ENCODE results near the gene C3orf33. TPM values are rescaled to one million over a fixed set of nuclear protein-coding genes. Genes with fewer than 3 reads are reported as not detected.

Gene C3orf33
- total and polyA plus RNA-seq, 9 of the 15 experiments (the other 6 are each of a cell fraction or from before 2014, with no cell fraction given): 4.1 to 10.2 (median 6.0) TPM

- no peaks in the 10 kb centered on the region for H3K9me1 ChIP-seq (ENCODE audit: control insufficient read depth, insufficient read depth, low read length)
- CTCF ChIA-PET (ENCODE audit: low intra/inter-chr PET ratio): no interaction called here
- no peak for FAIRE-seq
- H3K79me2 ChIP-seq (ENCODE audit: control insufficient read depth, insufficient read depth, low read length): peaks cover 5% of the 10 kb centered on the region; the same call in 1 of the 3 replicates
- no peak overlapping the region for H3K9ac ChIP-seq (ENCODE audit: insufficient read depth in 1 of 2, low read depth in 2 of 2, low read length in 2 of 2)
- peaks cover 3 to 16% of the 10 kb centered on the region in 2 experiments; a peak in 4 of 5 replicates for H3K4me1 ChIP-seq (replicated peaks in 1 of 2; ENCODE audit: control insufficient read depth in 2 of 2, insufficient read depth in 2 of 2, low read length in 2 of 2)
- no peak for ATAC-seq
- TF ChIP-seq HMG20A (CRISPR knock-in tag; conservative IDR thresholded peaks at IDR 0.05): no peak
- no peak for TF ChIP-seq MECOM (CRISPR knock-in tag; IDR thresholded peaks at IDR 0.05)
- TF ChIP-seq KDM2B (CRISPR knock-in tag; IDR thresholded peaks at IDR 0.05): no peak
- no peak for TF ChIP-seq E2F8 (IDR thresholded peaks at IDR 0.05; ENCODE audit: low read depth, partially characterized antibody)
- TF ChIP-seq ZNF12 (CRISPR knock-in tag; IDR thresholded peaks at IDR 0.05): no peak
- TF ChIP-seq HOMEZ (CRISPR knock-in tag; IDR thresholded peaks at IDR 0.05): no peak
- TF ChIP-seq, protein P1, sequence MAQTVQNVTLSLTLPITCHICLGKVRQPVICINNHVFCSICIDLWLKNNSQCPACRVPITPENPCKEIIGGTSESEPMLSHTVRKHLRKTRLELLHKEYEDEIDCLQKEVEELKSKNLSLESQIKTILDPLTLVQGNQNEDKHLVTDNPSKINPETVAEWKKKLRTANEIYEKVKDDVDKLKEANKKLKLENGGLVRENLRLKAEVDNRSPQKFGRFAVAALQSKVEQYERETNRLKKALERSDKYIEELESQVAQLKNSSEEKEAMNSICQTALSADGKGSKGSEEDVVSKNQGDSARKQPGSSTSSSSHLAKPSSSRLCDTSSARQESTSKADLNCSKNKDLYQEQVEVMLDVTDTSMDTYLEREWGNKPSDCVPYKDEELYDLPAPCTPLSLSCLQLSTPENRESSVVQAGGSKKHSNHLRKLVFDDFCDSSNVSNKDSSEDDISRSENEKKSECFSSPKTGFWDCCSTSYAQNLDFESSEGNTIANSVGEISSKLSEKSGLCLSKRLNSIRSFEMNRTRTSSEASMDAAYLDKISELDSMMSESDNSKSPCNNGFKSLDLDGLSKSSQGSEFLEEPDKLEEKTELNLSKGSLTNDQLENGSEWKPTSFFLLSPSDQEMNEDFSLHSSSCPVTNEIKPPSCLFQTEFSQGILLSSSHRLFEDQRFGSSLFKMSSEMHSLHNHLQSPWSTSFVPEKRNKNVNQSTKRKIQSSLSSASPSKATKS (CRISPR knock-in tag; IDR thresholded peaks at IDR 0.05): no peak
- TF ChIP-seq ZBTB1 (CRISPR knock-in tag; IDR thresholded peaks at IDR 0.05; ENCODE audit: borderline replicate concordance, low read depth): no peak
- BruUV-seq (replicated peaks): no TSS peak
- H3K9me3 ChIP-seq (replicated peaks; ENCODE audit: control insufficient read depth, insufficient read depth, low read depth, low read length): no peaks in the 10 kb centered on the region
- peaks cover 17% of the 10 kb centered on the region; the same call in 1 of the 3 replicates for H3K36me3 ChIP-seq (ENCODE audit: control insufficient read depth, insufficient read depth, low read length)
- no peak for DNase-seq (ENCODE audit: extremely low read depth in 1 of 4, low spot score in 3 of 4)
- no peaks in the 10 kb centered on the region for H3K27me3 ChIP-seq (ENCODE audit: control insufficient read depth in 2 of 2, insufficient read depth in 2 of 2, low read length in 2 of 2)
- intact Hi-C loops (cut with micrococcal nuclease) (loop anchor here (2.0 kb wide), 2 partner anchors 58 to 66 kb away; partner anchors contain the start of gene GMPS), in situ Hi-C loops (cut with MboI) (no loop called here)
- H3K4me2 ChIP-seq (ENCODE audit: insufficient read depth, low read length): no peak overlapping the region
- POLR2A ChIA-PET: interaction anchor here (2.3 to 3.2 kb wide), 2 partner anchors 10 to 19 kb away, joined by 12 to 13 read pairs; no protein-coding TSS in a partner anchor
- H3K27ac ChIP-seq (ENCODE audit: extremely low read depth, low read depth, low read length): no peak overlapping the region
- H2AFZ ChIP-seq (ENCODE audit: low read depth, low read length): no peak overlapping the region
- H4K20me1 ChIP-seq (replicated peaks; ENCODE audit: control insufficient read depth, insufficient read depth, low read length): no peaks in the 10 kb centered on the region
- no peak overlapping the region for H3K4me3 ChIP-seq
These were observed 1.8 kb downstream of the C3orf33 start for GRCh38 chr3:155804323-155804722.
